Measurements from ENCODE around the gene TMEM41B. TPM values are rescaled to one million over a fixed set of nuclear protein-coding genes. Genes with fewer than 3 reads are reported as not detected.

TMEM41B gene
- total and polyA plus RNA-seq, 2 experiments from 2014 or later: 35.3 to 47.7 TPM

DNA sequence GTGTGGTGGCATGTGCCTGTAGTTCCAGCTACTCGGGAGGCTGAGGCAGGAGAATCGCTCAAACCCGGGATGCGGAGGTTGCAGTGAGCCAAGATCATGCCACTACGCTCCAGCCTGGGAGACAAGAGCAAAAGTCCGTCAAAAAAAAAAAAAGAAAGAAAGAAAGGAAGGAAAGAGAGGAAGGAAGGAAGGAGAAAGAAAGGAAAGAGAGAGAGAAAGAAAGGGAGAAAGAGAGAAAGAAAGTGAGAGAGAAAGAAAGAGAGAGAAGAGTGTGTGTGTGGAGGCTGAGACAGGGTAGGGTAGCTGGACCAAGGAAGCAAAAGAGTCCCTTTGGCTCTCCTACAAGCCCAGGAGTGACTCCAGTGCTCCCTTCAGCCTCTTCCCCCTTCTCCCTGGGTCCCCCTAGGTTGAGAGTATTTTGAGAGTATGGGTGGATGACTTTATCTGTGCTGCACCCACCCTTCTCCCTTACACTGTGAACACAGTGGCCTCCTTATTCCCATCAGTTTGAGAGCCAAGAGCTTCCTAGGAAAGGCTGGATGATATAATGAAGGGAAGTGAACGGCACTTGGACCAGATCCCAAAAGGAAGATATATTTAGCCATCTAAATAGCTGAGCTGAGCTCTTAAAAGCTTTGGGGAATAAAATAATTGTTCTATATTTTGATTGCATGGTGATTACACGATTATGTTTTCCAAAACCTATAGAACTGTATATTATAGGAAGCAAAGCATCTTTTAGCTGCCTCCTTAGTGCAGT lies 39.7 kb downstream of the TMEM41B start:
- in situ Hi-C loops (cut with MboI): no loop called here
- no peak overlapping the region for H3K4me2 ChIP-seq (ENCODE audit: unreplicated experiment)
- peak; percentile 22 for DNase-seq

DNA sequence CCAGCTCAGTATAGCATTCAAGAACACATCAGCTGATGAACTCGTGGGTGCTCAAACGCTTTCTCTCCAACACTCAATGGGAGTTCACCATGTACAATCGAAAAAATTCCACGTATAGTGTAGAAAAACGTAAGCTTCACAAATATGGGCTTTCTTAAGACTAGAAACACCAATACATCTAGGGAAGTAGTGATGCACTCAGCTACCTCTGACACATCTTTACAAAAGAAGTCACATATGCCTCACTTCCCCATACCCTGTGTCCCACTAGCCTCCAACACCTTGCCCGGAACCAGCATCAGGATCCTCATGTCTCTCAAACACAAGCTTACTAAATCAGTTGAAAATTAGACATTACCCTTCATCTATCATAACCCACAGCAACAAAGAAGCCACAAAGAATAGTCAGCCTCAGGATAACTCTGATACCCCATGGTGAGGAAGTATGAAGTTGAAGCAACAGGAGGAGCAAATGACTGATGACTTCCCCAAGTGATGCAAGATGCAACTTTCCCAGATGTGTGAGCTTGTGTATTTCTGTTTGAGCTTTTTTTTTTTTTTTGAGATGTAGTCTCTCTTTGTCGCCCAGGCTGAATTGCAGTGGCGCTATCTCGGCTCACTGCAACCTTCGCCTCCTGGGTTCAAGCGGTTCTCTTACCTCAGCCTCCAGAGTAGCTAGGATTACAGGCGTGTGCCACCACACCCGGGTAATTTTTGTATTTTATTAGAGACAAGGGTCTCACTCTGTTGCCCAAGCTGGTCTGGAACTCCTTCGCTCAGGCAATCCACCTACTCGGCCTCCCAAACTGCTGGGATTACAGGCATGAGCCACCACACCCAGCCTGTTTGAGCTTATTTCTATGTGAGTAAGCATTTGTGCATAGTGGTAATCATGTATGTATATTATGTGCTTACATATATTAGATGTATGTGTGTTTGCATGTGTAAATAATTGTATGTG lies 40.7 kb downstream of the TMEM41B start:
- Histone ChIP-seq H3K79me2 (ENCODE audit: insufficient read depth) (no peaks in the 10 kb centered on the region), H3K9ac (no peak overlapping the region), H3K27me3 (replicated peaks; ENCODE audit: insufficient read depth) (no peaks in the 10 kb centered on the region), H3K4me2 (ENCODE audit: unreplicated experiment) (no peak overlapping the region), H3K9me2 (ENCODE audit: insufficient read depth) (no peaks in the 10 kb centered on the region), H3K27ac (no peak overlapping the region), H3F3A (ENCODE audit: insufficient read depth) (peaks cover 19% of the 10 kb centered on the region; the same call in 1 of the 2 replicates), H4K20me1 (ENCODE audit: insufficient read depth) (no peaks in the 10 kb centered on the region), H3K4me3 (no peak overlapping the region), H2AFZ (no peak overlapping the region), H3K9me3 (ENCODE audit: low read depth) (no peaks in the 10 kb centered on the region), H3K4me1 (ENCODE audit: insufficient read depth) (peaks cover 5% of the 10 kb centered on the region; the same call in 1 of the 2 replicates), H3K36me3 (ENCODE audit: low read depth) (no peaks in the 10 kb centered on the region)
- in situ Hi-C loops (cut with MboI): no loop called here
- peak; percentile 61 for DNase-seq
- 78 to 81% methylated on average over 15 of the region's 15 CpGs for WGBS, 2 experiments (ENCODE audit: low coverage in 1 of 2, low lambda C conversion rate in 2 of 2, missing lambda C conversion rate in 2 of 2)
- TF ChIP-seq EZH2phosphoT487 (IDR thresholded peaks at IDR 0.05; ENCODE audit: insufficient read depth, low read depth) (no peak), EZH2 (IDR thresholded peaks at IDR 0.05; ENCODE audit: insufficient read depth, poor library complexity, severe bottlenecking) (no peak)

More for the DNA sequence above, 39.7 kb downstream of the TMEM41B start:
- TF ChIP-seq EZH2 (IDR thresholded peaks at IDR 0.05; ENCODE audit: insufficient read depth, poor library complexity, severe bottlenecking) (no peak), EZH2phosphoT487 (IDR thresholded peaks at IDR 0.05; ENCODE audit: insufficient read depth, low read depth) (no peak)
- Histone ChIP-seq H2AFZ (no peak overlapping the region), H3K27ac (no peak overlapping the region), H3K4me3 (no peak overlapping the region), H3K79me2 (ENCODE audit: insufficient read depth) (no peaks in the 10 kb centered on the region), H3K36me3 (ENCODE audit: low read depth) (no peaks in the 10 kb centered on the region), H3K9me3 (ENCODE audit: low read depth) (no peaks in the 10 kb centered on the region), H3K4me1 (ENCODE audit: insufficient read depth) (peaks cover 3% of the 10 kb centered on the region; the same call in 1 of the 2 replicates), H3K27me3 (replicated peaks; ENCODE audit: insufficient read depth) (no peaks in the 10 kb centered on the region), H3F3A (ENCODE audit: insufficient read depth) (peaks cover 16% of the 10 kb centered on the region; the same call in 1 of the 2 replicates), H3K9ac (no peak overlapping the region), H4K20me1 (ENCODE audit: insufficient read depth) (no peaks in the 10 kb centered on the region), H3K9me2 (ENCODE audit: insufficient read depth) (no peaks in the 10 kb centered on the region)
- 63 to 70% methylated on average over 8 of the region's 8 CpGs for WGBS, 2 experiments (ENCODE audit: low coverage in 1 of 2, low lambda C conversion rate in 2 of 2, missing lambda C conversion rate in 2 of 2)

DNA sequence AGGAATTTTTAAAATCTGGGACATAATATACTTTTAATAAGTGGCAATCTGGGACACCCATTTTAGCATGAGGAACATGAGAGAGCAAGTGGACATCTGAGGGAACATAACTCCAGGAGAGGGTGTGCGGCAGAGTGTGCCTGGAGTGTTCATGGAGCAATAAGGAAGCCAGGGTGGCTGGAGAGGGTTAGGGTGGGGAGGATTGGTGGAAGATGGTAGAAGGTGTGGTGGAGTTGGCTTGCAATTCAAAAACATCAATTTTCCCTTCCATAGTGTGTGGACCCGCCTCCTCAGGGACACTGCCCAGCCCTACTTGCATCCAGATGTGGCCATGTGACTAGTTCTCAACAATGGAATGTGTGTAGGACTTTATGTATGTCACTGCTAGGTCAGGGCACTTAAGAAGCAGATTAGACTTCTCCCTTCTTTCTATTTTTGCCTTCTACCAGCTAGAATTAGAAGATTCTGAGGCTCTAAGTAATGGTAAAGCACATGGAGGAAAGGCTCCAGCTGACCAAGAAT lies 44.8 kb downstream of the TMEM41B start:
- TF ChIP-seq EZH2 (IDR thresholded peaks at IDR 0.05; ENCODE audit: insufficient read depth, poor library complexity, severe bottlenecking): no peak
- no peak for TF ChIP-seq EZH2phosphoT487 (IDR thresholded peaks at IDR 0.05; ENCODE audit: insufficient read depth, low read depth)
- peak; percentile 51 for DNase-seq
- 100% methylated on average over 2 of the region's 2 CpGs for WGBS, 2 experiments (ENCODE audit: low coverage in 1 of 2, low lambda C conversion rate in 2 of 2, missing lambda C conversion rate in 2 of 2)

DNA sequence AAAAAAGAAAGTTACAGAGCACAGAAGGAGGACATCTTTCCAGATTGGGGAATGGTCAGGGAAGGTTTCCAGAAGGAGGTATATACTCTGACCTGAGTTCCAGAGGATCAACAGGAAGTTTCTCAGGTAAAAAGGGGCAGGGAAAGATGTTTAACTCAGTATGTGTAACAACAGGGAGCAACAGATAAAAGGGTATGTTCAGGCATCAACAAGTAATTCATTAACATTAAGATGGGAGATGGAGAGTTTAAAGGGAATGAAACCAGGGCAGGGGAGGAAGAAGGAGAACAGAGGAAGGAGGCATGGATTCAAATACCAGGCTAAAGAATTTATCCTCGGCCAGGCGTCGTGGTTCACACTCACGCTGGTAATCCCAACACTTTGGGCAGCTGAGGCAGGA lies 46.7 kb downstream of the TMEM41B start:
- Histone ChIP-seq H2AFZ (no peak overlapping the region), H3K27me3 (replicated peaks; ENCODE audit: insufficient read depth) (no peaks in the 10 kb centered on the region), H3K9me2 (ENCODE audit: insufficient read depth) (no peaks in the 10 kb centered on the region), H3K4me1 (ENCODE audit: insufficient read depth) (peaks cover 5% of the 10 kb centered on the region; the same call in 1 of the 2 replicates), H3K27ac (no peak overlapping the region), H4K20me1 (ENCODE audit: insufficient read depth) (no peaks in the 10 kb centered on the region), H3K4me3 (no peak overlapping the region), H3K9me3 (ENCODE audit: low read depth) (no peaks in the 10 kb centered on the region), H3K36me3 (ENCODE audit: low read depth) (no peaks in the 10 kb centered on the region), H3F3A (ENCODE audit: insufficient read depth) (peaks cover 25% of the 10 kb centered on the region; the same call in 1 of the 2 replicates), H3K4me2 (ENCODE audit: unreplicated experiment) (no peak overlapping the region), H3K79me2 (ENCODE audit: insufficient read depth) (peaks cover 14% of the 10 kb centered on the region), H3K9ac (no peak overlapping the region)
- DNase-seq: no peak
- in situ Hi-C loops (cut with MboI): no loop called here
- 55 to 63% methylated on average over 4 of the region's 4 CpGs for WGBS, 2 experiments (ENCODE audit: low coverage in 1 of 2, low lambda C conversion rate in 2 of 2, missing lambda C conversion rate in 2 of 2)
- no peak for TF ChIP-seq EZH2phosphoT487 (IDR thresholded peaks at IDR 0.05; ENCODE audit: insufficient read depth, low read depth)
- no peak for TF ChIP-seq EZH2 (IDR thresholded peaks at IDR 0.05; ENCODE audit: insufficient read depth, poor library complexity, severe bottlenecking)

More for the DNA sequence above, 44.8 kb downstream of the TMEM41B start:
- Histone ChIP-seq H3K36me3 (ENCODE audit: low read depth) (no peaks in the 10 kb centered on the region), H3K9me3 (ENCODE audit: low read depth) (no peaks in the 10 kb centered on the region), H3K9ac (no peak overlapping the region), H3K27me3 (replicated peaks; ENCODE audit: insufficient read depth) (no peaks in the 10 kb centered on the region), H3F3A (ENCODE audit: insufficient read depth) (peaks cover 14% of the 10 kb centered on the region; the same call in 1 of the 2 replicates), H2AFZ (no peak overlapping the region), H3K4me1 (ENCODE audit: insufficient read depth) (peaks cover 5% of the 10 kb centered on the region; the same call in 1 of the 2 replicates), H3K9me2 (ENCODE audit: insufficient read depth) (no peaks in the 10 kb centered on the region), H3K4me3 (no peak overlapping the region), H3K79me2 (ENCODE audit: insufficient read depth) (no peaks in the 10 kb centered on the region; the same call in 1 of the 2 replicates), H3K27ac (no peak overlapping the region), H4K20me1 (ENCODE audit: insufficient read depth) (no peaks in the 10 kb centered on the region), H3K4me2 (ENCODE audit: unreplicated experiment) (no peak overlapping the region)
- in situ Hi-C loops (cut with MboI): no loop called here
